Measurements from ENCODE around the gene CAMK1D. TPM values are rescaled to one million over a fixed set of nuclear protein-coding genes. Genes with fewer than 3 reads are reported as not detected.

Gene CAMK1D
- total and polyA plus RNA-seq, 2 donors (not counting 3 experiments of a cell fraction or from before 2014, with no cell fraction given): 0.37 to 4.2 TPM

DNA sequence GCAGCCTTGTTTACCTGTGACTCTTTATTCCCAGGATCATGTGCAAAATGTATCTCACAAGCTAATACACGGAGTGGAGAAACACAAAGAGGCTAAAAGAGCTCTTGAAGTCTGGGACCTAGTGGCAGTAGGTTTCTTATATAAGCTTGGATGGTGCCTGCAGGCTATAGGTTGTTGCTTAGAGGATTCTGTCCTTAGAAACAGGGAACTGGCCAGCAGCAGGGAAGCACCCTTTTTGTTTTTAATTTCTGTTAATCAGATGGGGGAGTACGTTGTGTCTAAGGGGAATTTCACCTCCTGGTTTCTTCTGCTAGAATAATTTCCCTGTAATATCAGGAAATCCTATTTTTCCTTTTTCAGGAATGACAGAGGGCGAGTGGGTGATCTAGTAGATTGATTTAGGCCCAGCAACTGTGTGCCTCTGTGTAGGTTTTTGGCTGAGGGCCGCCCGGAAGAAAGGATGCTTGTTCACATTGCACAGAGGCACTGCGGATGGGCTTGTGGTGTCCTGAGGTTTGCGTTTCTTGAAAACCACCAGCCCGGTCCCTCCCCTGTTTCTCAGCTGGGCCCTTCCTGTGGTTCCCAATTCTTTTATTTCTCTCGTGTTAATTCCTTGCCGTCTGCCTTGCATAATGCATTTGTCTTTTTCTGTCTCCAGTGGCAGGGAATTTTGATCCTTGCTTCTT, 158.0 kb downstream of the CAMK1D start:
- ChIA-PET POLR2A (no interaction called here), CTCF (no interaction called here)
- H3K9ac ChIP-seq (replicated peaks; ENCODE audit: extremely low read depth, insufficient read depth, low read length): no peak overlapping the region
- H3K4me2 ChIP-seq (ENCODE audit: insufficient read depth, low read length): no peak overlapping the region
- H3K36me3 ChIP-seq (ENCODE audit: control insufficient read depth in 2 of 2, extremely low read depth in 1 of 2, insufficient read depth in 2 of 2, low read length in 2 of 2): no peaks in the 10 kb centered on the region
- no peak overlapping the region for H3K4me3 ChIP-seq (replicated peaks in 1 of 3; ENCODE audit: insufficient read depth in 1 of 3, low read depth in 1 of 3, low read length in 3 of 3)
- DNase-seq (ENCODE audit: low read depth, low spot score) (no peak), FAIRE-seq (no peak)
- H3K27ac ChIP-seq (ENCODE audit: insufficient read depth, low read depth, low read length): no peak overlapping the region
- dilution Hi-C loops (cut with MboI; ENCODE audit: extremely low pct_ligation_motif_present, low sequenced_read_pairs) (no loop called here), intact Hi-C loops (cut with micrococcal nuclease) (no loop called here)
- H4K20me1 ChIP-seq (replicated peaks; ENCODE audit: control insufficient read depth, extremely low read depth, insufficient read depth, low read length): no peaks in the 10 kb centered on the region
- H3K79me2 ChIP-seq (ENCODE audit: control insufficient read depth, insufficient read depth, low read length): no peaks in the 10 kb centered on the region
- no peak overlapping the region for H2AFZ ChIP-seq (ENCODE audit: low read depth, low read length)
- no peaks in the 10 kb centered on the region for H3K27me3 ChIP-seq (ENCODE audit: control insufficient read depth in 2 of 2, insufficient read depth in 2 of 2, low read length in 2 of 2)
- BruUV-seq (replicated peaks): no TSS peak
- TF ChIP-seq, protein P1, sequence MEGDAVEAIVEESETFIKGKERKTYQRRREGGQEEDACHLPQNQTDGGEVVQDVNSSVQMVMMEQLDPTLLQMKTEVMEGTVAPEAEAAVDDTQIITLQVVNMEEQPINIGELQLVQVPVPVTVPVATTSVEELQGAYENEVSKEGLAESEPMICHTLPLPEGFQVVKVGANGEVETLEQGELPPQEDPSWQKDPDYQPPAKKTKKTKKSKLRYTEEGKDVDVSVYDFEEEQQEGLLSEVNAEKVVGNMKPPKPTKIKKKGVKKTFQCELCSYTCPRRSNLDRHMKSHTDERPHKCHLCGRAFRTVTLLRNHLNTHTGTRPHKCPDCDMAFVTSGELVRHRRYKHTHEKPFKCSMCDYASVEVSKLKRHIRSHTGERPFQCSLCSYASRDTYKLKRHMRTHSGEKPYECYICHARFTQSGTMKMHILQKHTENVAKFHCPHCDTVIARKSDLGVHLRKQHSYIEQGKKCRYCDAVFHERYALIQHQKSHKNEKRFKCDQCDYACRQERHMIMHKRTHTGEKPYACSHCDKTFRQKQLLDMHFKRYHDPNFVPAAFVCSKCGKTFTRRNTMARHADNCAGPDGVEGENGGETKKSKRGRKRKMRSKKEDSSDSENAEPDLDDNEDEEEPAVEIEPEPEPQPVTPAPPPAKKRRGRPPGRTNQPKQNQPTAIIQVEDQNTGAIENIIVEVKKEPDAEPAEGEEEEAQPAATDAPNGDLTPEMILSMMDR (IDR thresholded peaks at IDR 0.05; ENCODE audit: extremely low read depth in 1 of 2, insufficient read depth in 1 of 2, low read depth in 1 of 2, low read length in 2 of 2): no peak
- TF ChIP-seq POLR2AphosphoS5 (IDR thresholded peaks at IDR 0.05; ENCODE audit: insufficient read depth, low read depth, low read length): no peak
- no peak for TF ChIP-seq GATA2 (IDR thresholded peaks at IDR 0.05; ENCODE audit: insufficient read depth, insufficient read length, low read depth, low read length)
- no peak for TF ChIP-seq FOS (IDR thresholded peaks at IDR 0.05; ENCODE audit: borderline replicate concordance, insufficient read depth, low read length)
- no peak for TF ChIP-seq JUN (IDR thresholded peaks at IDR 0.05; ENCODE audit: borderline replicate concordance, insufficient read depth, insufficient read length, low read depth)
- H3K9me1 ChIP-seq (replicated peaks; ENCODE audit: control insufficient read depth, extremely low read depth, insufficient read depth, low read length): no peaks in the 10 kb centered on the region
- H3K9me3 ChIP-seq (replicated peaks; ENCODE audit: control insufficient read depth, insufficient read depth, low read length): no peaks in the 10 kb centered on the region
- no peaks in the 10 kb centered on the region for H3K4me1 ChIP-seq (ENCODE audit: control insufficient read depth, extremely low read depth, insufficient read depth, low read length)

Measured in endothelial cell of umbilical vein (primary cell).